SH-SY5Y (cell line): ENCODE measurements around the gene ZSCAN22.

Experiments used
- GATA2 ChIP-seq: IDR thresholded peaks from 2 replicates; pipeline ENCODE4 v1.6.1; 2011; ENCODE audit warnings: mild to moderate bottlenecking, low read depth, low read length
- GATA3 ChIP-seq: IDR thresholded peaks from 2 replicates; pipeline ENCODE4 v1.6.1; 2011; ENCODE audit warnings: low read depth, mild to moderate bottlenecking, low read length, moderate library complexity

- TF ChIP-seq GATA2 (no peak), GATA3 (no peak)
Observed at GRCh38 chr19:58317476-58318072, 9.2 kb upstream of the ZSCAN22 start.
